OCI-LY7 (cell line): Measurements from ENCODE around the gene RPL18.

Experiments
- EZH2phosphoT487 ChIP-seq: fragments of 200-600 bp; sonication (generic); IDR thresholded peaks from 2 replicates; pipeline ENCODE4 v1.6.1; 2018; ENCODE audit warnings: low read depth, borderline replicate concordance, mild to moderate bottlenecking, mixed run types, antibody characterized with exemption, low read length, moderate library complexity, mixed read lengths
- TF ChIP-seq, protein P1 (sequence below): fragments of 200-600 bp; sonication (generic); conservative IDR thresholded peaks from 2 replicates; pipeline ENCODE4 v1.5.1; 2014; ENCODE audit warnings: mild to moderate bottlenecking, antibody characterized with exemption, low read length, moderate library complexity, mixed read lengths

DNA sequence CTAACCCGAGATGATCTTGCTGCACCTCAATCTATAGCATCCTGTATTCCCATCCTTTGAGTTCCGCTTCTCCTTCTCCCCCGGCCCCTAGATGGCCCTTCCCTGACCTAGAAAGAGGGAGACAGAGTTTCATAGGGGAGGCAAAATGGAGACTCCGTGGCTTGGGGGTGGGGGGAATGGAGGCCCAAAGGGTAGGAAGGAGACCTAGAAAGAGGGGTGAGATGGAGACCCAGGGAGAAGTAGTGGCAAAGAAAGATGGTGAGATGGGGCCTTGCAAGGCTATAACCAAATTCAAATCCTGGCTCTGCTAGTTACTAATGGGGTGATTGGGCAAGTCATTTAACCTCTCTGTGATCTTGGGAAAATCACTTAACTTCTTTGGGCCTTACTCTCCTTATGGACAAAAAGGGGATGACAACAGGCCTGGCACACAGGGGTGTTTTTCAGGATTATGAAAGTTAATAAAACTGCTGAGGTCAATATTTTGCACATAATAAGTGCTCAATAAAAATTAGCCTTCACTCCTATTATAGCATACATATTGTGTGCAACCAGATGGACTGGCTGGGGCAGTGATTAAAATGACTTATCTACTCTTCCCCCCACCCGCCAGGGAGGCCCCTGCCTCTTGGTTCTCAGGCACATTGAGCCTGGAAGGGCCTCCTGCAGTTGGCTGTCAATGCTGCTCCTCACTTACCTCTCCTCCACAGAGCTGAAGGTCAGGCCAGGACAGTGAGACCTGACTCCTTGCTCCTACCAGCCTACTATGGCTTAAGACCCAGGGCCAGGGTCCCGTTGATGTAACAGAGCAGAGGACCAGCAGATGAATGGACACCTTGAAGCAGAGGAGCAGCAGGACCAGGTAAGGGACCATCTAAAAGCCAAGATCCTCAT is 961 bp upstream of the RPL18 start:
- TF ChIP-seq, protein P1, sequence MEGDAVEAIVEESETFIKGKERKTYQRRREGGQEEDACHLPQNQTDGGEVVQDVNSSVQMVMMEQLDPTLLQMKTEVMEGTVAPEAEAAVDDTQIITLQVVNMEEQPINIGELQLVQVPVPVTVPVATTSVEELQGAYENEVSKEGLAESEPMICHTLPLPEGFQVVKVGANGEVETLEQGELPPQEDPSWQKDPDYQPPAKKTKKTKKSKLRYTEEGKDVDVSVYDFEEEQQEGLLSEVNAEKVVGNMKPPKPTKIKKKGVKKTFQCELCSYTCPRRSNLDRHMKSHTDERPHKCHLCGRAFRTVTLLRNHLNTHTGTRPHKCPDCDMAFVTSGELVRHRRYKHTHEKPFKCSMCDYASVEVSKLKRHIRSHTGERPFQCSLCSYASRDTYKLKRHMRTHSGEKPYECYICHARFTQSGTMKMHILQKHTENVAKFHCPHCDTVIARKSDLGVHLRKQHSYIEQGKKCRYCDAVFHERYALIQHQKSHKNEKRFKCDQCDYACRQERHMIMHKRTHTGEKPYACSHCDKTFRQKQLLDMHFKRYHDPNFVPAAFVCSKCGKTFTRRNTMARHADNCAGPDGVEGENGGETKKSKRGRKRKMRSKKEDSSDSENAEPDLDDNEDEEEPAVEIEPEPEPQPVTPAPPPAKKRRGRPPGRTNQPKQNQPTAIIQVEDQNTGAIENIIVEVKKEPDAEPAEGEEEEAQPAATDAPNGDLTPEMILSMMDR: no peak; the same call in 1 of the 2 replicates
- no peak for TF ChIP-seq EZH2phosphoT487
